Pancreas (tissue), 10 donors: Measurements from ENCODE around the gene TGM5. TPM values are rescaled to one million over a fixed set of nuclear protein-coding genes. Genes with fewer than 3 reads are reported as not detected.
"Not testable (repeated sequence)": the region's sequence is repeated elsewhere in the genome, so short reads cannot be mapped to it uniquely, and the experiment has no call there.

Experiments used
- ATAC-seq, 4 donors: fragments of 200-7000 bp; cut with Tn5 transposase; one replicate each; pipeline versions ENCODE4 v1.8.0 to v1.9.1; 2020; ENCODE audit warnings: mild to moderate bottlenecking in 4 of 4, moderate library complexity in 4 of 4
- DNase-seq, 6 donors: peaks; one replicate each; pipeline ENCODE4 v3.0.0-alpha.2; 2020
- FAIRE-seq: peaks from 2 replicates; lab custom pipeline; 2012; peaks lifted over from hg19 to GRCh38; lab: Jason Lieb, UNC
- H3K27ac ChIP-seq, 4 donors: fragments of 200-600 bp; sonication (generic); 1 replicate in 3 of 4; 2 replicates in 1 of 4; pipeline versions ENCODE4 v1.5.0 to v1.8.0; 2020
- H3K27me3 ChIP-seq, 4 donors: fragments of 200-600 bp; one replicate each; pipeline ENCODE4 v1.8.0; 2021
- H3K36me3 ChIP-seq, 3 donors: fragments of 200-600 bp; sonication (generic) in 1 of 3; one replicate each; pipeline versions ENCODE4 v1.5.0 to v1.8.0; 2020 to 2021
- H3K4me1 ChIP-seq, 3 donors: fragments of 200-600 bp; one replicate each; pipeline ENCODE4 v1.8.0; 2021
- H3K4me3 ChIP-seq, 4 donors: fragments of 200-600 bp; sonication (generic) in 2 of 4; one replicate each; pipeline versions ENCODE4 v1.5.0 to v1.8.0; 2020 to 2021
- H3K9me3 ChIP-seq, 4 donors: fragments of 200-600 bp; one replicate each; pipeline ENCODE4 v1.8.0; 2021
- WGBS, 2 donors: extraction: QIAGEN DNeasy Blood & Tissue Kit; methylation state at CpG; one replicate each; pipeline ENCODE4 v1.1.7; 2013; 5-methylcytosine and 5-hydroxymethylcytosine counted together
- intact Hi-C, 3 donors: fragments of 100-400 bp; cut with DNase I; formaldehyde crosslinking; loops; one replicate each; pipeline versions ENCODE4 v1.11.1 to v1.14.2; 2022
- polyA plus RNA-seq, 2 donors: library from polyadenylated mRNA; stranded (reverse); fragments of 200-250 nt; gene quantifications; one replicate each; pipeline ENCODE4 v1.2.3, GENCODE V29; 2013
- total RNA-seq, 6 donors: library from RNA; stranded (reverse); fragmentation: NEBNext Ultra II Directional in 4 of 6; extraction: Animal tissue kit (Norgen Biotek cat#: 25700) in 4 of 6; gene quantifications; one replicate each; pipeline versions ENCODE4 v1.2.1 to v1.2.4, GENCODE V29; 2021 to 2023
- TF ChIP-seq, protein P1 (sequence below), 4 donors: fragments of 200-600 bp; sonication (generic) in 3 of 4; IDR thresholded peaks; one replicate each; pipeline versions ENCODE4 v1.5.0 to v1.8.0; 2021; ENCODE audit warnings: antibody characterized with exemption in 4 of 4
- donor health status: healthy with polysubstance abuse.
- donor health status: DM: no; HTN: no; CAD: no; lungs with moderate emphysema.
- donor health status: DM: no; HTN: no; CAD: no.
- donor health status: control.
- donor health status: control.
- donor health status: Bipolar disorder and iron deficiency.
- donor health status: DM: yes; HTN: yes; CAD: no.
- donor health status: DM: no; HTN: no; CAD: no.
- donor health status: DM: no; HTN: no; CAD: no.
- donor health status: DM: yes; HTN: yes; CAD: no.

Gene TGM5
- total and polyA plus RNA-seq, 8 donors: not detected

DNA sequence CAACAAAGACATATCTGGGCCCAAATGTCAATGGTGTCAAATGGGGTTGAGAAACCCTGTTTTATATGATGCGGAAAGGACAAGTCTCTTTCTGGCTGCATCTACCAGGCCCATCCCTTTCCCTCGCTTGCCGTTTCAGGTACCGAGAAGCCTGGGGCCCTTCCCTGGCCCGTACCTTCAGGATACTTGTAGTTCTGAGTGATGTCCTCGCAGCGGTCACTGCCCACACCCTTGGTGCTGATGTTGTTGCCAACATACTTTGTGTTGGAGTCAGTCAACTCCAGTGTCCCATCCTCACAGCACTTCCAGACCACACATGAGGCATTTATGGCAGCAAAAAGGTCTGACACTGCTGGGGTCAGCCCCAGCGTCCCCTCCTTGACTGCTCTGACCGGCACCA, 59.7 kb downstream of the TGM5 start:
- no peak for DNase-seq
- Histone ChIP-seq H3K27ac (no peak overlapping the region), H3K36me3 (no peaks in the 10 kb centered on the region), H3K4me3 (no peak overlapping the region), H3K9me3 (no peaks in the 10 kb centered on the region), H3K4me1 (no peaks in the 10 kb centered on the region), H3K27me3 (no peaks in the 10 kb centered on the region)
- WGBS, 2 donors: 80% methylated on average over 9 of the region's 9 CpGs
- FAIRE-seq: no peak
- intact Hi-C loops: no loop called here
- TF ChIP-seq, protein P1, sequence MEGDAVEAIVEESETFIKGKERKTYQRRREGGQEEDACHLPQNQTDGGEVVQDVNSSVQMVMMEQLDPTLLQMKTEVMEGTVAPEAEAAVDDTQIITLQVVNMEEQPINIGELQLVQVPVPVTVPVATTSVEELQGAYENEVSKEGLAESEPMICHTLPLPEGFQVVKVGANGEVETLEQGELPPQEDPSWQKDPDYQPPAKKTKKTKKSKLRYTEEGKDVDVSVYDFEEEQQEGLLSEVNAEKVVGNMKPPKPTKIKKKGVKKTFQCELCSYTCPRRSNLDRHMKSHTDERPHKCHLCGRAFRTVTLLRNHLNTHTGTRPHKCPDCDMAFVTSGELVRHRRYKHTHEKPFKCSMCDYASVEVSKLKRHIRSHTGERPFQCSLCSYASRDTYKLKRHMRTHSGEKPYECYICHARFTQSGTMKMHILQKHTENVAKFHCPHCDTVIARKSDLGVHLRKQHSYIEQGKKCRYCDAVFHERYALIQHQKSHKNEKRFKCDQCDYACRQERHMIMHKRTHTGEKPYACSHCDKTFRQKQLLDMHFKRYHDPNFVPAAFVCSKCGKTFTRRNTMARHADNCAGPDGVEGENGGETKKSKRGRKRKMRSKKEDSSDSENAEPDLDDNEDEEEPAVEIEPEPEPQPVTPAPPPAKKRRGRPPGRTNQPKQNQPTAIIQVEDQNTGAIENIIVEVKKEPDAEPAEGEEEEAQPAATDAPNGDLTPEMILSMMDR (IDR thresholded peaks at IDR 0.05): no peak
- no peak for ATAC-seq

DNA sequence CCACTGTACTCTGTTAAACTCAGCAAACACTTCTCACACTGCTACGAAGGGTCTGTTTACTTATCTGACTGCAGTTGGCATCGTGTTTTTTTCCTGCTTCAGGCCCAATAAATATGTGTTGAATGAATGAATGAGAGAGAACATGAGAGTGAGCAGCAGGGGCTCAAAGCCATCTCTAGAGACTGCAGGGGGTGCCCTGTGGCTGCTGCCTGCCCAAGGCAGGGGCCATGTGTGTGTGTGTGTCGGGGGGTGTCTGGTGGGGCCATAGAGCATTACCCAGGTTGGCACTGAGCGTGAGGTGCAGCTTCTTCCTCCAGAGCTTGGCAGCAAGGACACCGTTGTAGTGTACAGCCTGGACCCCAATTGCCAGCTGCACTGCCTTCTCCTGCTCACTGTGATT, 60.7 kb downstream of the TGM5 start:
- no peak for FAIRE-seq

DNA sequence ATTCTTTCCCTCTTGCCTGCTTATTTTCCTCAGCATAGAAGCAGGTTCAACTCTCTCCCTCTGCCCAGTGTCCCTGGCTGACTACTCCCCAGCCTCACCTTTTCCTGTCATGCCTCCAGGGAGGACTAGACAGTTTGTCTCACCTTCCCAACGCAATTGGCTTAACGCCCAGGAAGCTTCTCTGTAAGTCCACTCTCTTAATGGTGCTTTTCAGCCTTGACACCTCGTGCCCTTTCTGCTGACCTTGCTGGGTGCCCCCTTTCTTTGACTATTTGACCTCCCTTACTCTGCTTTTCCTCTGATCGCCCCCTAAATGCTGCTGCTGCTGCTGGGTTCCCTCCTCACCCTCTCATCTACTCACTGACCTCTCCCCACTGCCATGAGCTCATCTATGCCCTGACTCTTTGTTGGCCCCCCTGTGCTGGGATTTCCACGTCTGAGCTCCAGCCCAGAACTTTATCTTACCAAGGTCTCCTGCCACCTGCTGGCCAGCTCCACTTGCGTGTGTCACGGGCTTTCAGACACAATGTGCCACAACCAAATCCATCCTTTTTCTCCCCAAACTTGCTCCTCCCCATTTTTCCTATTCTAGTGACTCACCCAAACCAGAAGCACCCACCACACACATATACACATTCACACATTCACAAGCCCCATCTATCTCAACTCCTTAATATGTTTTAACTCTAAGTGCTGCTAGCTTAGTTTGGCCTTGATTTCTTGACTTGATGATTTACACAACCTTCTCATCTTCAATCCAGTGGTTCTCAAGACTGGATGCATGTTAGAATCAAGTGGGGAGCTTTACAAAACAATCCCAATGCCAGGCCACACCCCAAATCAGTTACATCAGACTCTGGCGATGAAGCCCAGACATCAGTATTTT, 62.5 kb downstream of the TGM5 start:
- H3K9me3 ChIP-seq: no peaks in the 10 kb centered on the region
- DNase-seq (peak in 3 of 6 donors; percentile 45 to 55 (median 54)), FAIRE-seq (no peak), ATAC-seq (peak; percentile 73 to 88 (median 84))
- H3K27ac ChIP-seq: no peak overlapping the region
- H3K36me3 ChIP-seq: no peaks in the 10 kb centered on the region
- no peak overlapping the region for H3K4me3 ChIP-seq
- intact Hi-C loops: no loop called here
- WGBS, 2 donors: 23 to 24% methylated on average over 8 of the region's 8 CpGs
- no peaks in the 10 kb centered on the region for H3K4me1 ChIP-seq
- TF ChIP-seq, protein P1 (IDR thresholded peaks at IDR 0.05): peak; percentile 26 to 43 (median 39)
- H3K27me3 ChIP-seq: no peaks in the 10 kb centered on the region

More for the DNA sequence above, 60.7 kb downstream of the TGM5 start:
- ATAC-seq (no peak), DNase-seq (no peak)
- no peaks in the 10 kb centered on the region for H3K4me1 ChIP-seq
- H3K27ac ChIP-seq: no peak overlapping the region
- TF ChIP-seq, protein P1 (IDR thresholded peaks at IDR 0.05): no peak
- no peaks in the 10 kb centered on the region for H3K9me3 ChIP-seq
- no peak overlapping the region for H3K4me3 ChIP-seq
- H3K27me3 ChIP-seq: no peaks in the 10 kb centered on the region
- no peaks in the 10 kb centered on the region for H3K36me3 ChIP-seq
- intact Hi-C loops: no loop called here
- WGBS, 2 donors: 54 to 66% methylated on average over 5 of the region's 5 CpGs

DNA sequence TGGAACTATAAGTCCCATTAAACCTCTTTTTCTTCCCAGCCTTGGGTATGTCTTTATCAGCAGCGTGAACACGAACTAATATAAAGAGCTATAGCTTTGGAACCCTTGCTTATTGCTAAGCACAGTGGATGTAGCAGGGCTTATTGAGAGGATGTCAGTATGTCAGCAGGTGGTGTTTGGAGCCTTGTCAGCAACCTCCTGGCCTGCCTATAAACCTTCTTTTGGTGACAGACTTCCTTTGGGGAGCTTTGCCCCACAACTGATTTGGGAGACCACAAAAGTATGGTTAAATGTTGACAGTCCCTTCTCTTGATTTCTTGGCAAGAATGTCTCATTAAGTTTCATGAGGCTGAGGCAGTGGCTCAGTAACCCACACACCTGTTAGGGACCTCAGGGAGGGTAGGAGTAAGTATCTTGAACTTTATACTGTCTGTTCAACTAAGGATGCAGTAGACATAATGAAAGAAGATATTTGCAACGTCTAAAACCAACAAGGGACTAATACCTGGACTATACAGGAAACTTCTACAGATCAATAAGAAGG, 66.7 kb downstream of the TGM5 start:
- no peaks in the 10 kb centered on the region for H3K4me1 ChIP-seq
- intact Hi-C loops: no loop called here
- ATAC-seq: no peak
- H3K4me3 ChIP-seq: no peak overlapping the region
- H3K9me3 ChIP-seq: no peaks in the 10 kb centered on the region
- H3K27me3 ChIP-seq: no peaks in the 10 kb centered on the region
- H3K27ac ChIP-seq: no peak overlapping the region
- H3K36me3 ChIP-seq: peaks cover 0 to 21% (median 0%) of the 10 kb centered on the region in 3 donors
- no peak for FAIRE-seq
- DNase-seq: no peak
- TF ChIP-seq, protein P1 (IDR thresholded peaks at IDR 0.05): no peak
- WGBS, 2 donors: 61 to 76% methylated on average over 3 of the region's 3 CpGs

DNA sequence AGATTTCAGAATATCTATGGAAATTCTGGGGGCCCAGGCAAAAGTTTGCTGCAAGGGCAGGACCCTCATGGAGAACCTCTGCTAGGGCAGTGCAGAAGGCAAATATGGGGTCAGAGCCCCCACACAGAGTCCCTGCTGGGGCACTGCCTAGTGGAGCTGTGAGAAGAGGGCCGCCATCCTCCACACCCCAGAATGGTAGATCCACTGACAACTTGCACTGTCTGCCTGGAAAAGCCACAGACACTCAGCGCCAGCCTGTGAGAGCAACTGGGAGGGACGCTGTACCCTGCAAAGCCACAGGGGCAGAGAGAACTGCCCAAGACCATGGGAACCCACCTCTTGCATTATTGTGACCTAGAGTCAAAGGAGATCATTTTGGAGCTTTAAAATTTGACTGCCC, 67.7 kb downstream of the TGM5 start:
- no peak for DNase-seq
- intact Hi-C loops: no loop called here
- no peaks in the 10 kb centered on the region for H3K9me3 ChIP-seq
- no peak for FAIRE-seq
- H3K27ac ChIP-seq: no peak overlapping the region
- TF ChIP-seq, protein P1 (IDR thresholded peaks at IDR 0.05): no peak
- 97 to 98% methylated on average over 3 of the region's 3 CpGs for whole genome bisulfite sequencing, 2 donors
- no peaks in the 10 kb centered on the region for H3K4me1 ChIP-seq
- H3K27me3 ChIP-seq: no peaks in the 10 kb centered on the region
- no peak overlapping the region for H3K4me3 ChIP-seq
- no peak for ATAC-seq
- peaks cover 0 to 21% (median 0%) of the 10 kb centered on the region in 3 donors for H3K36me3 ChIP-seq

DNA sequence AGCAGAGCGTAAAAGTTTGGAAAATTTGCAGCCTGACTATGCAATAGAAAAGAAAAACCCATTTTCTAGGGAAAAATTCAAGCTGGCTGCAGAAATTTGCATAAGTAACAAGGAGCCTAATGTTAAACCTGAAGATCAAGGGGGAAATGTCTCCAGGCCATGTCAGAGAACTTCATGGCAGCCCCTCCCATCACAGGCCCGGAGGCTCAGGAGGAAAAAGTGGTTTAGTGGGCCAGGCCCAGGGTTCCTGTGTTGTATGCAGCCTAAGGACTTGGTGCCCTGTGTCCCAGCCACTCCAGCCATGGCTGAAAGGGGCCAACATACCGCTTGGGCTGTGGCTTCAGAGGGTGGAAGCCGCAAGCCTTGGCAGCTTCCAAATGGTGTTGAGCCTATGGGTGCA, 68.2 kb downstream of the TGM5 start:
- DNase-seq, H3K27ac ChIP-seq, ATAC-seq, FAIRE-seq, intact Hi-C loops, H3K27me3 ChIP-seq, H3K9me3 ChIP-seq, H3K4me1 ChIP-seq: not testable (repeated sequence)
- WGBS, 2 donors: 98% methylated on average over 4 of the region's 4 CpGs
- Histone ChIP-seq H3K36me3 (peaks cover 0 to 22% (median 0%) of the 10 kb centered on the region in 3 donors), H3K4me3 (peak overlapping the region in 1 of 4 donors; percentile 2)

DNA sequence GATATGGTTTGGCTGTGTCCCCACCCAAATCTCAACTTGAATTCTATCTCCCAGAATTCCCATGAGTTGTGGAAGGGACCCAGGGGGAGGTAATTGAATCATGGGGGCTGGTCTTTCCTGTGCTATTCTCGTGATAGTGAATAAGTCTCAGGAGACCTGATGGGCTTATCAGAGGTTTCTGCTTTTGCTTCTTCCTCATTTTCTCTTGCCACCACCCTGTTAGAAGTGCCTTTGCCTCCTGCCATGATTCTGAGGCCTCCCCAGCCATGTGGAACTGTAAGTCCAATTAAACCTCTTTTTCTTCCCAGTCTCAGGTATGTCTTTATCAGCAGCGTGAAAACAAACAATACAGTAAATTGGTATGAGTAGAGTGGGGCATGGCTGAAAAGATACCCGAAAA, 69.0 kb downstream of the TGM5 start:
- FAIRE-seq, intact Hi-C loops, H3K4me1 ChIP-seq, H3K9me3 ChIP-seq, H3K4me3 ChIP-seq, H3K27ac ChIP-seq, ATAC-seq, DNase-seq, H3K27me3 ChIP-seq: not testable (repeated sequence)
- 93 to 96% methylated on average over 3 of the region's 3 CpGs for WGBS, 2 donors
- peaks cover 2 to 30% (median 3%) of the 10 kb centered on the region in 3 donors for H3K36me3 ChIP-seq
